Measurements from ENCODE around the gene LRRC74B. TPM values are rescaled to one million over a fixed set of nuclear protein-coding genes. Genes with fewer than 3 reads are reported as not detected.

Gene LRRC74B
- total RNA-seq, 1 donor from 2014 or later = not detected

DNA sequence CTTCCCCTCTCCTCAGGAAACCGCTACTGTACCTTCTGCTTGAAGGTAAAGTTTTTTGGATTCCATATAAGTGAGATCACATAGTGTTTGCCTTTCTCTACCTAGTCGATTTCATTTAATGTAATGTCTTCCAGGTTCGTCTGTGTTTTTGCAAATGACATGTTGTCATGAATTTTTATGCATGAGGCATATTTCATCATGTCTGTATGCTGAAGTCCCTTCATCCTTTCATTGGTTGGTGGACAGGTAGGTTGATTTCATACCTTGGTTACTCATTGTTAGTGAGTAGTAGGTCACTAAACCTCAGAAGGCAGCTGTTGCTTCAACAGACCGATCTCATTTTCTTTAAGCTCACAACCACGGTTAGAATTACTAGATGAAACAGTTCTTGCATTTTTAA, 60.3 kb downstream of the LRRC74B start:
- peaks cover 3% of the 10 kb centered on the region for H3K9me3 Mint-ChIP-seq (ENCODE audit: low read depth)
- TF ChIP-seq, protein P1, sequence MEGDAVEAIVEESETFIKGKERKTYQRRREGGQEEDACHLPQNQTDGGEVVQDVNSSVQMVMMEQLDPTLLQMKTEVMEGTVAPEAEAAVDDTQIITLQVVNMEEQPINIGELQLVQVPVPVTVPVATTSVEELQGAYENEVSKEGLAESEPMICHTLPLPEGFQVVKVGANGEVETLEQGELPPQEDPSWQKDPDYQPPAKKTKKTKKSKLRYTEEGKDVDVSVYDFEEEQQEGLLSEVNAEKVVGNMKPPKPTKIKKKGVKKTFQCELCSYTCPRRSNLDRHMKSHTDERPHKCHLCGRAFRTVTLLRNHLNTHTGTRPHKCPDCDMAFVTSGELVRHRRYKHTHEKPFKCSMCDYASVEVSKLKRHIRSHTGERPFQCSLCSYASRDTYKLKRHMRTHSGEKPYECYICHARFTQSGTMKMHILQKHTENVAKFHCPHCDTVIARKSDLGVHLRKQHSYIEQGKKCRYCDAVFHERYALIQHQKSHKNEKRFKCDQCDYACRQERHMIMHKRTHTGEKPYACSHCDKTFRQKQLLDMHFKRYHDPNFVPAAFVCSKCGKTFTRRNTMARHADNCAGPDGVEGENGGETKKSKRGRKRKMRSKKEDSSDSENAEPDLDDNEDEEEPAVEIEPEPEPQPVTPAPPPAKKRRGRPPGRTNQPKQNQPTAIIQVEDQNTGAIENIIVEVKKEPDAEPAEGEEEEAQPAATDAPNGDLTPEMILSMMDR (IDR thresholded peaks at IDR 0.05) = no peak
- H3K27ac Mint-ChIP-seq (ENCODE audit: unreplicated experiment) = no peak overlapping the region
- no peak overlapping the region for H3K4me3 Mint-ChIP-seq (ENCODE audit: unreplicated experiment)
- peaks cover 2% of the 10 kb centered on the region for H3K36me3 Mint-ChIP-seq (ENCODE audit: low read depth)
- peaks cover 2% of the 10 kb centered on the region for H3K27me3 Mint-ChIP-seq (ENCODE audit: low read depth)
- no peak for DNase-seq (ENCODE audit: low spot score)
- peaks cover 28% of the 10 kb centered on the region for H3K4me1 Mint-ChIP-seq (ENCODE audit: low read depth)

DNA sequence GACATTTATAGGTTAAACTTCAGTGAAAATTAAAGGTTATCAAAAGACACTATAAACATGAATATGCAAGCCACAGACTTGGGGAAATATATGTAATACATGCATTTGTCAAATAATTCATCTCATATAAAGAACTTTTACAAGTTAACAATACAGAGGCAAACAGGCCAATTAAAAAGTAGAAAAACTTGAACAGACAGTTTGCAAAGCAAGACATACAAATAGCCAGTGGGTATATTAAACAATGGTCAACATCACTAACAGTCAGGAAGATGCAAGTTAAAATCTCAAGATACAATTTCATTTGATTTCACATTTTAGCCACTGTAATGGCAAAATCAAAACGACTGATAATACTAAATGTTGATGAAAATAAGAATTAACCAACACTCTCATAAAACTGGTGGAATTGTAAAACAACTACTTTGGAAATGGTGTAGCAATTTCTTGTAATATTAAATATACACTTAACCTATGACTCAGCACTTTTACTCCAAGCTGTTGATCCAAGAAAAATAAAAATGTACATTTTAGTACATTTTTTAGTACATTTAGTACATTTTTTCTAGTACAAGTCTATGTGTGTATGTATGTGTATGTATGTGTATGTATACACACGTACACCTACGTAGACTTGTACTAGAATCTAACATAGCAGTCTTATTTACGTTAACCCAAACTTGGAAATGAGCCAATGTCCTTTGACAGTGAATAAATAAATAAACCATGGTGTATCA, 62.8 kb downstream of the LRRC74B start:
- H3K4me3 Mint-ChIP-seq (ENCODE audit: unreplicated experiment) = no peak overlapping the region
- no peak for DNase-seq (ENCODE audit: low spot score)

More for the DNA sequence above, 62.8 kb downstream of the LRRC74B start:
- Mint-ChIP-seq H3K27ac (ENCODE audit: unreplicated experiment) (no peak overlapping the region), H3K36me3 (ENCODE audit: low read depth) (peaks cover 2% of the 10 kb centered on the region), H3K9me3 (ENCODE audit: low read depth) (peaks cover 3% of the 10 kb centered on the region), H3K27me3 (ENCODE audit: low read depth) (peaks cover 2% of the 10 kb centered on the region), H3K4me1 (ENCODE audit: low read depth) (peaks cover 13% of the 10 kb centered on the region)
- TF ChIP-seq, protein P1 (IDR thresholded peaks at IDR 0.05) = no peak

Small RNA genes within 50 kb of the gene (microRNA-seq; reads per million reads assigned to microRNA genes)
- not detected for gene MIR649 (ENCODE audit: borderline number of aligned reads)

Other genes starting within 250 kb of the LRRC74B start
- 68.3 to 87.9 TPM (median 72.3 TPM) in 3 replicates for gene PI4KA, start 187.1 kb upstream of the LRRC74B start, total RNA-seq
- gene SNAP29, start 186.9 kb upstream of the LRRC74B start, total RNA-seq = 25.3 to 26.3 TPM (median 25.8 TPM) in 3 replicates
- gene CRKL, start 128.5 kb upstream of the LRRC74B start, total RNA-seq = 45.3 to 49.2 TPM (median 46.3 TPM) in 3 replicates
- 0.47 TPM in 1 of 3 replicates, not detected in the others for gene AIFM3, start 78.7 kb upstream of the LRRC74B start, total RNA-seq
- gene LZTR1, start 63.6 kb upstream of the LRRC74B start, total RNA-seq = 86.4 to 103 TPM (median 87.0 TPM) in 3 replicates
- 15.7 to 22.5 TPM (median 17.2 TPM) in 3 replicates for gene THAP7, start 43.8 kb upstream of the LRRC74B start, total RNA-seq
- 2.1 to 4.9 TPM (median 2.2 TPM) in 3 replicates for gene P2RX6, start 30.8 kb upstream of the LRRC74B start, total RNA-seq
- 0.22 to 0.28 TPM in 2 of 3 replicates, not detected in the other for gene SLC7A4, start 13.4 kb upstream of the LRRC74B start, total RNA-seq

Data from chondrocyte (in vitro differentiated cells).